Activated CD4-positive, alpha-beta T cell treated with anti-CD3 and anti-CD28 coated beads, Interleukin-2, amount 10 ng/mL, durations not matched to agents 7 days and 5 days (primary cell): Measurements from ENCODE around the gene PLEKHA7. TPM values are rescaled to one million over a fixed set of nuclear protein-coding genes. Genes with fewer than 3 reads are reported as not detected.
A peak's percentile ranks its signal among the peaks of the same experiment; 100 is the strongest.

ENCODE experiments used
- CTCF ChIA-PET: fragments of 350-600 bp; sonication (Branson Sonifier 250); formaldehyde crosslinking; loops from one replicate; lab custom pipeline; 2021; ENCODE audit warnings: antibody characterized with exemption; lab: Charles Lee
- POLR2A ChIA-PET: fragments of 350-600 bp; sonication (Branson Sonifier 250); formaldehyde crosslinking; loops from one replicate; lab custom pipeline; 2021; ENCODE audit warnings: antibody characterized with exemption; lab: Charles Lee
- DNase-seq: peaks from one replicate; pipeline ENCODE4 v3.0.0-alpha.2; 2020
- H3K27ac Mint-ChIP-seq: one replicate; pipeline ENCODE4 v1.8.0; 2021; ENCODE audit warnings: mild to moderate bottlenecking, moderate library complexity, mixed read lengths
- H3K27me3 Mint-ChIP-seq: one replicate; pipeline ENCODE4 v1.8.0; 2021; ENCODE audit warnings: mixed read lengths
- H3K36me3 Mint-ChIP-seq: one replicate; pipeline ENCODE4 v1.8.0; 2021; ENCODE audit warnings: low read depth, mixed read lengths
- H3K4me1 Mint-ChIP-seq: one replicate; pipeline ENCODE4 v1.8.0; 2021; ENCODE audit warnings: mixed read lengths
- H3K4me3 Mint-ChIP-seq: one replicate; pipeline ENCODE4 v1.8.0; 2021; ENCODE audit warnings: mild to moderate bottlenecking, moderate library complexity, mixed read lengths
- H3K9me3 Mint-ChIP-seq: one replicate; pipeline ENCODE4 v1.8.0; 2021; ENCODE audit warnings: mixed read lengths
- total RNA-seq, 2 experiments: library from RNA; stranded (reverse); gene quantifications; one replicate each; pipeline ENCODE4 v1.2.3, GENCODE V29; 2021

The PLEKHA7 gene
- total RNA-seq, 2 experiments from 2014 or later, result 3.4 to 3.5 TPM

DNA sequence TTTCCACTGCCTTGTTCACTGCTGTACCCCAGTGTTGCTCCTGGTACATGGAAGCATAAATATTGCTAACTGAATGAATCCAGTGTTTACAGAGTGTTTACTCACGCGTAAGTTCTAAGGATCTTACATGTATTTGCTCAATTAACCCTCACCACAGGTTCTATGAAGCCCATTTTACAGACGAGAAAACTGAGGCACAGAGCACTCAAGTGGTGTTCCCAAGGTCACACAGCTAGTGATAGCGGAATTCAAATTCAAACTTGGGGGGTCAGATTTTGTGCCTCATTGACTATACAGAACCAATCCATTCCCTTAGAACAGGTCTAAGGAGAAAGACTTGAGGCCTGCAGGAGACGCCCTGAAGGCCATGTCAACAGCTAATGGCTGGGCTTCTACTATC is 72.3 kb downstream of the PLEKHA7 start:
- POLR2A ChIA-PET, result no interaction called here
- no peaks in the 10 kb centered on the region for H3K36me3 Mint-ChIP-seq

DNA sequence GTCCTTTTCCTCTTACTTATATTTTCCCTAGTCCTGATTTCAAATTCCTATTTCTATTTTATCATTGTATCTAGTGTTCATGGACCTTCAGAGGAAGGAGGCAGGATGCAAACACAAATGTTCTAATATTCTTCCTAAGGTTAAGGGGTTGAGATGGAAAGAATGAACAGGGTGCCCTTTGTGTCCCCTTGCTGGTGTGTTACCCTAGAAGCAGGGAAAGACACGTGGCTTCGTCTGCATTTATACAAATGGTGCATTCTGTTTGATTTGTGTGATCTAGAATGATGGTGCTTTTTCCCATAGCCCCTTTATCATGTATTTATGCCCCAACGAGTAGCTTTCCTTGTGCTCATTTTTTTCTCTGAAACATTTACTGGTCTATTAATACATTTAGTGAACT is 76.2 kb downstream of the PLEKHA7 start:
- Mint-ChIP-seq H3K36me3 (no peaks in the 10 kb centered on the region), H3K4me1 (no peaks in the 10 kb centered on the region), H3K9me3 (no peaks in the 10 kb centered on the region), H3K27me3 (peaks cover 6% of the 10 kb centered on the region), H3K27ac (no peak overlapping the region), H3K4me3 (no peak overlapping the region)
- CTCF ChIA-PET, result no interaction called here
- DNase-seq, result no peak
- POLR2A ChIA-PET, result no interaction called here

More for the DNA sequence above, 72.3 kb downstream of the PLEKHA7 start:
- Mint-ChIP-seq H3K27me3 (peaks cover 1% of the 10 kb centered on the region), H3K27ac (no peak overlapping the region), H3K9me3 (no peaks in the 10 kb centered on the region), H3K4me1 (peaks cover 3% of the 10 kb centered on the region), H3K4me3 (no peak overlapping the region)
- CTCF ChIA-PET, result interaction anchor here (1.0 to 1.4 kb wide), 2 partner anchors 10 to 15 kb away, joined by 3 to 4 read pairs; no protein-coding TSS in a partner anchor
- no peak for DNase-seq

DNA sequence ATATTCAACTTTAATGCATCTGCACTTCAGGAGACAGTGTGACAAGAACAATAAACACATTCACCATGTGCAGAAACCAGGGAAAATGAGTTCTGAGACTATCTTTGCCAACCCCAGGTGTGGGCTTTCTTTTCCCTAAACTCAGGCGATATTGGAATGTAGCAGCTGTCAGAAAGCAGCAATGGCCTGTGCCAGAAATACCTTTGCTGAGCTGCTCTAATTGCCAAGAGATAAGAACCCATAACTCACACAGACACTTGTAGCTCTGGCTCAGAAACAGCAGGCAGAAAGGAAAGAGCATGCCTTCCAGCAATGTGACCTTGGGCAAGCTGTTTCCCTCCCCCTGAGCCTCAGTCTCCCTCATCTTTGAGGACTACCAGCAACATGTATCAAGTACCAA is 77.6 kb downstream of the PLEKHA7 start:
- ChIA-PET POLR2A (no interaction called here), CTCF (interaction anchor here (0.8 to 1.0 kb wide), 2 partner anchors 127 to 139 kb away, joined by 4 read pairs; no protein-coding TSS in a partner anchor)
- Mint-ChIP-seq H3K9me3 (no peaks in the 10 kb centered on the region), H3K4me1 (no peaks in the 10 kb centered on the region), H3K36me3 (no peaks in the 10 kb centered on the region), H3K27me3 (peaks cover 9% of the 10 kb centered on the region), H3K4me3 (no peak overlapping the region), H3K27ac (no peak overlapping the region)
- no peak for DNase-seq

DNA sequence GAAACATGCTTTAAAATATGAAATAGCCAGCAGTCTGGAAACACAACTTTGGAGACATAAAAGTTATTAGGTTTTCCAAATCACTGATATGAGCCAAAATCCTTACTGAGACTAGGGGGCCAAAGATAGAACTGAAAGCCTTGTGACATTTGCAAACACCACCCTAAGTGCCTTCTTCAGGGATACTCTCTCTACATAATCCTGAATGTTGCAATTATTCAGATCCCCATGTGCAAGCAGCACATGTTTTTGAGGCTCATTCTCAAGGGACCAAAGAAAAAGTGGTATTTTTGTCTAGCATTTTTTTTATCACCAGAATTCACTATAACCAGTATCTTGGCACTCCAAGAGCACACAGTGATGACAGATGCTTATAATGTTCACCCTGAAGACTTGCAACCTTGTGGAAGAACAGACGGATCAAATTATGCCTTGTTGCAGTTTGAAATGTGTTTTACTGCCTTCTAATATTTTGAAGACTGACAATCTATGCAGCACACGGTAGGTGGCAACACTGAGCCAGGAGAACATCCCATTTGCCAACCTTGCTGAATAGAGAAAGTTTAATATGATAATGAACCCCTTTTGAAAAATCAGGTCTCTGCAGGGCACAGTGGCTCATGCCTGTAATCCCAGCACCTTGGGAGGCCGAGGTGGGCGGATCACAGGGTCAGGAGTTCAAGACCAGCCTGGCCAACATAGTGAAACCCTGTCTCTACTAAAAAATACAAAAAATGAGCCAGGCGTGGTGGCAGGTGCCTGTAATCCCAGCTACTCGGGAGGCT is 78.5 kb downstream of the PLEKHA7 start:
- no peaks in the 10 kb centered on the region for H3K9me3 Mint-ChIP-seq
- no peaks in the 10 kb centered on the region for H3K36me3 Mint-ChIP-seq
- ChIA-PET CTCF (interaction anchor here (0.5 to 1.0 kb wide), 3 partner anchors 21 to 140 kb away, joined by 3 to 4 read pairs (median 3); no protein-coding TSS in a partner anchor), POLR2A (no interaction called here)
- no peak overlapping the region for H3K27ac Mint-ChIP-seq
- peak; percentile 41 for DNase-seq
- H3K4me3 Mint-ChIP-seq, result no peak overlapping the region
- H3K4me1 Mint-ChIP-seq, result no peaks in the 10 kb centered on the region
- peaks cover 9% of the 10 kb centered on the region for H3K27me3 Mint-ChIP-seq

DNA sequence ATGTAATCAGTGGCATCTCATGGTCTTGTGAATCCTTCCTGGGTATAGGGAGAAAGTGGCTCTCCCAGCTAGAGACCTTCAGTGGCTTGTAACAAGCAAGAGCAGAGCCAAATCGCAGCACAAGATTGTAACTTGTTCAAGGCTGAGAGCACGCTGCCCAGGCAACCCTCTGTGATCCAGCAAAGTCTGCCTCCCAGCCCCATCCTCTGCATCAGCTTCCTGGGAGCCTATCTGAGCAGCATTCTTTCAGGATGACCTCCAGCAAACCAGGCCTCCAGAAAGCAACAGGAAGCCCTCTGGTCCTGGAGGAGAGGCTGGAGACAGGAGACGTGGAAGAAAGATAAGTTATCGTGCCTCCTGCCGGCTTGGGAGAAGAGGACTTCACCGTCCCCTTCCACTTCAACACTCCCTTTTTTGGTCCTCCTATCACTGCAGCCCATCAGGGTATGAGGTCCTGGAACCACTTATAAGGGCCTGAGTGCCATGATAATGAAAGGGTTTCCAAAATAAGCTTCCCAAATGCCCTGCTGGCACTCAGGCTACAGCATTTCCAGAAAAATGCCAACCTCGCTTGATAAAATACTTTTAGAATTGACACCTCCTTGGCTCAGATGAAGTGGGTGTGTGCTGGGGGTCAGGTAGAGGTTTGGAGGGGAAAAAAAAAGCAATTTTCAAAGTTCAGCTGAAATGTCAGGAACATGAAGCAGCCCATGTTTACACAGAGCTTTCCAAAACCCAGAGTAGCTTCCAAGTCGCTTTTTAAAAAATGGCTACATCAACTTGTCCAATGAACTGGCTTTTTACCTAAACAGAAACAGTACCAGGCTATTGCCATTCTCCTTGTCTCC is 80.2 kb downstream of the PLEKHA7 start:
- Mint-ChIP-seq H3K4me3 (no peak overlapping the region), H3K27me3 (peaks cover 10% of the 10 kb centered on the region), H3K4me1 (no peaks in the 10 kb centered on the region), H3K36me3 (no peaks in the 10 kb centered on the region), H3K9me3 (no peaks in the 10 kb centered on the region), H3K27ac (no peak overlapping the region)
- no peak for DNase-seq
- ChIA-PET CTCF (no interaction called here), POLR2A (no interaction called here)

DNA sequence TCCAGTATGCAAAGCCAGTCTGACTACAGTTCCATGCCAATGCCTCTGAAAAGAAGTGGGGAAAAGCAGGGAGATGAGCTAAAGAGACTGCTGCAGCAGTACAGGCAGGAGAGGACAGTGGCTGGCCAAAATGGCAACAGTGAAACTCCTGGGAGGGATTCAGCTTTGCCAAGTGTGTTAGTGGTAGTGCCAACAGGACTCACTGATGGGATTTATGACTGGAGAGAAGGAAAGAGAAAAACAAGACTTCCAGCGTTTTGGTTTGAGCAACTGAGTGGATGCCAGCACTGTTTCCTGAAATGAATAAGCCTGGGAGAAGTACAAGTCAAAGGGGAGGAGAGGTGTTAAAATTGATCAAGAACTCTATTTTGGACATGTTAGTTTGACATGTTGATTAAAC is 80.9 kb downstream of the PLEKHA7 start:
- Mint-ChIP-seq H3K4me3 (no peak overlapping the region), H3K27me3 (peaks cover 10% of the 10 kb centered on the region), H3K4me1 (no peaks in the 10 kb centered on the region), H3K9me3 (no peaks in the 10 kb centered on the region), H3K36me3 (no peaks in the 10 kb centered on the region), H3K27ac (no peak overlapping the region)
- CTCF ChIA-PET, result no interaction called here
- no peak for DNase-seq
- POLR2A ChIA-PET, result no interaction called here

DNA sequence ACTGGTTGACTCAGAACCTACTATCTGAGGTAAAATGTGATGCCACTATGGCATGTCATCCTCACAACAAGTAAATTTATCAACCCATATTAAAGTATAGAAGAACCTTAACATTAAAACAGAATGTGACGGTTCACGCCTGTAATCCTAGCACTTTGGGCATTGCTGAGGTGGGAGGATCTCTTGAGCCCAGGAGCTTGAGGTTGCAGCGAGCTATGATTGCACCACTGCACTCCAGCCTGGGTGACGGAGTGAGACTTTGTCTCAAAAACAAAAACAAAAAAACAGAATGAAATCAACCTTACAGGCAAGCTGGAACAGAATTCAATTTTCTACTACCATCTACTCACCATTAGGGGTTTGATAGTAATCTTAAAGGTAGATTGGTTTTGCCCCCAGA is 86.2 kb downstream of the PLEKHA7 start:
- no peak for DNase-seq
- H3K4me3 Mint-ChIP-seq, result no peak overlapping the region
- no peaks in the 10 kb centered on the region for H3K9me3 Mint-ChIP-seq
- no peaks in the 10 kb centered on the region for H3K36me3 Mint-ChIP-seq
- H3K27ac Mint-ChIP-seq, result no peak overlapping the region
- ChIA-PET POLR2A (no interaction called here), CTCF (interaction anchor here (0.6 kb wide), 1 partner anchor 347 kb away, joined by 3 read pairs; no protein-coding TSS in a partner anchor)
- peaks cover 38% of the 10 kb centered on the region for H3K27me3 Mint-ChIP-seq
- H3K4me1 Mint-ChIP-seq, result peaks cover 7% of the 10 kb centered on the region

DNA sequence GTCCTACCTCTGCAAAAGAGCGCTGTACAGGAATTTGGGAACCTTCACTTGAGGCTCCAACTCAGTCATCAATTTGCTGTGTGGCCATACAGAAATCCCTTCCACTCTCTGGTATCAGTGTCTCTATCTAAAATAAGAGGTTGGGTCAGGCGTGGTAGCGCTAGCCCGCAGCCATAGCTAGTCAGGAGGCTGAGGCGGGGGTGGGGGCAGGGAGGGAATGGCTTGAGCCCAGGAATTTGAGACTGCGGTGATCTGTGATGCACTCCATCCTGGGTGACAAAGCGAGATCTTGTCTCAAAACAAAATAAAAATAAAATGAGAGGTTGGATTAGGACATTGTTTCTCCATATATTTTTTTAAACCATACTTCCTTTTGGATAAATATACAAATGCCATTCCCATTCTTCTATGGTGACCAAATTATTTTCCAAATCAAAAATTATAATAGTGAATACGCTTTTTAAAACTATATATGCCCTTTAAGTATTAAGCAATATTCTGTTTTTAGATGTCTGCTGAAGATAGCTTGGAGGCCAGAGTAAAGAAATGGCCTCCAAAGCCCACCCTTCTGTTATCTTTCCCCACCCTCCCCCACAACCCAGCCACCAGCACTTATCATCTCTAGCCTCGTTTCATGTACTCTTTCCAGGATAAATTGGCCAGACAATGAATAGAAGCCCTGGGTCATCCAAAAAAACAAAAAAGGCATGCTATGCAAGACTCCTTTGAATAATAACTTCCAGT is 87.2 kb downstream of the PLEKHA7 start:
- ChIA-PET POLR2A (no interaction called here), CTCF (no interaction called here)
- H3K4me3 Mint-ChIP-seq, result no peak overlapping the region
- no peak for DNase-seq
- H3K27ac Mint-ChIP-seq, result no peak overlapping the region
- H3K27me3 Mint-ChIP-seq, result peaks cover 44% of the 10 kb centered on the region
- no peaks in the 10 kb centered on the region for H3K9me3 Mint-ChIP-seq
- H3K4me1 Mint-ChIP-seq, result peaks cover 7% of the 10 kb centered on the region
- no peaks in the 10 kb centered on the region for H3K36me3 Mint-ChIP-seq

DNA sequence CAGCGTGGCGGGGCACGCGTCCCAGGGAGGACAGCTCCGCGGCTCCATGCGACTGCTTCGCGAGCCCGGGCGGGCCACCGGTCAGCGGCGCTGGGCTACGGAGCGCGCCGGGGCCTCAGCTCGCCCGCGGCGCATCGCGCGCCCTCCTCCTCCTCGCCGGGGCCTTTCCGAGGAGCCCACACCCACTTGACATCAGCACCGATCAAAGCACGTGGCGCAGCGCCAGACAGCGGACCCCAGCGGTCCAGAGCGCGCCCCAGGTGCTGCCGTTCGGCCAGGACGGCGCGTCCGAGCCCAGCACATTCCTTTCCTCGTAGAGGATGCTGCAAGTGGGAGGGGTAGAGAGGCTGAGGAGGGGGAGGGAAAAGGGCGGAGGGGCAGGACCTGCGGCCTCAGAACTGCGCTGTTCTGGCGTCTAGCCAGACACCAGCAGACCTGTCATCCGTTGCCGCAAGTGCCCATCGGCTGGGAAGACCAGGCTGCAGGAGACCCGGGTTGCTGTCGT is 88.6 kb downstream of the PLEKHA7 start:
- H3K27ac Mint-ChIP-seq, result no peak overlapping the region
- H3K4me3 Mint-ChIP-seq, result peak overlapping the region; percentile 60
- peaks cover 9% of the 10 kb centered on the region for H3K4me1 Mint-ChIP-seq
- peak; percentile 16 for DNase-seq
- H3K27me3 Mint-ChIP-seq, result peaks cover 52% of the 10 kb centered on the region
- no peaks in the 10 kb centered on the region for H3K36me3 Mint-ChIP-seq
- no peaks in the 10 kb centered on the region for H3K9me3 Mint-ChIP-seq
- POLR2A ChIA-PET, result no interaction called here
- CTCF ChIA-PET, result interaction anchor here (0.6 kb wide), 1 partner anchor 157 kb away, joined by 3 read pairs; no protein-coding TSS in a partner anchor

DNA sequence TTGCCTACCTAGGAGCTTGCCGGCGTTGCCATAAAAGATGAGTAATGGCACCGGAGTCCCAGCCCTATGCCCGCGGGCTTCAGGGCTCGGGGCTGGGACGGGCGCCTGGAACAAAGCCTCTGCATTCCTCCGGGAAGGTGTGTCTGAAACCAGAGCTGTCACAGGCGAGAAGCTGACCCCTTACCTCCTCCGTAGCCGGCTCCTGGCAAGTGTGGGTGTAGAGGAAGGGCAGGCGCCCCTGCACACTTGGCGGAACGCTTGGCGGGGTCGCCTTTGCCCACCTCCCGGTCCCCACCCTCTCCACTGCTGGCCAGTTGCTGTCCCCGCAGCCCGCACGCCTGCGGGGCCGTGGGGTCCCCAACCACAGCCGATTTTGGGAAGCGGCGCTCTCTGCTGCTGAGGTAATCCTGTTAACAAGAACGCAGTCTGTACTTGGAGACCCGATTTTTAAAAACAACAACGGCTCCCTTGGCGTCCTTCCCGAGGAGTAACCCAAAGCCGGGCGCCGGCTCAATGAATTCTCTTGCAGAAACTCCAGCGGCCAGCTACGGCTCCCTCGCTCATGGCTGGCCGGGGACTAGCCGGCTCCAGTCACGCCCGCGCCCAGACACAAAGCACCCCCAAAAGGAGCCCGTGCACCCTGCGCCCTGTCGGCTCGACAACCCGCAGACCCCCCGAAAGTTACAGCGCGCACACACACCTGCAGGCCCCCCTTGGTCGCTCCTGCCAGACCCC is 89.2 kb downstream of the PLEKHA7 start:
- ChIA-PET CTCF (interaction anchor here (0.8 kb wide), 1 partner anchor 15 kb away, joined by 3 read pairs; no protein-coding TSS in a partner anchor), POLR2A (no interaction called here)
- no peak overlapping the region for H3K4me3 Mint-ChIP-seq
- no peaks in the 10 kb centered on the region for H3K9me3 Mint-ChIP-seq
- H3K36me3 Mint-ChIP-seq, result no peaks in the 10 kb centered on the region
- no peak for DNase-seq
- peaks cover 52% of the 10 kb centered on the region for H3K27me3 Mint-ChIP-seq
- H3K27ac Mint-ChIP-seq, result no peak overlapping the region
- H3K4me1 Mint-ChIP-seq, result peaks cover 9% of the 10 kb centered on the region

DNA sequence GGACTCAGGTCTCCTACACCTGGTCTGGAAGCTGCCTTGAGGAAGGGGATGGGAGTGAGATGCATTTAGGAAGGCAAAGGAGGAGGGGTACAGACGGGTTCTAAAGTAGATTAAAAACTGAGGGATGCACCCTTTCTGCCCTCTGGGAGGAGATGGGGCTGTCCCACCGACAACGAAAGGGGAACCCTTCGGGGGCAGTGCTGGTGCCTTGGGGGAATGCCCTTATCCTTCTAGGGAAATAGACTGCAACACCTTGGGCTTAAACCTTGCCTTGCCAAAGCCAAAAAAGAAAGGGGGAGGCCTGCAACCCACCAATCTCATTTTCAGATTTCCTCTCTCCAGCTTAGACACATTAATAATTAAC is 89.8 kb downstream of the PLEKHA7 start:
- ChIA-PET CTCF (interaction anchor here (0.8 kb wide), 1 partner anchor 14 kb away, joined by 3 read pairs; no protein-coding TSS in a partner anchor), POLR2A (no interaction called here)
- no peak overlapping the region for H3K4me3 Mint-ChIP-seq
- DNase-seq, result no peak
- no peak overlapping the region for H3K27ac Mint-ChIP-seq
- no peaks in the 10 kb centered on the region for H3K36me3 Mint-ChIP-seq
- H3K4me1 Mint-ChIP-seq, result peaks cover 9% of the 10 kb centered on the region
- peaks cover 52% of the 10 kb centered on the region for H3K27me3 Mint-ChIP-seq
- H3K9me3 Mint-ChIP-seq, result no peaks in the 10 kb centered on the region

DNA sequence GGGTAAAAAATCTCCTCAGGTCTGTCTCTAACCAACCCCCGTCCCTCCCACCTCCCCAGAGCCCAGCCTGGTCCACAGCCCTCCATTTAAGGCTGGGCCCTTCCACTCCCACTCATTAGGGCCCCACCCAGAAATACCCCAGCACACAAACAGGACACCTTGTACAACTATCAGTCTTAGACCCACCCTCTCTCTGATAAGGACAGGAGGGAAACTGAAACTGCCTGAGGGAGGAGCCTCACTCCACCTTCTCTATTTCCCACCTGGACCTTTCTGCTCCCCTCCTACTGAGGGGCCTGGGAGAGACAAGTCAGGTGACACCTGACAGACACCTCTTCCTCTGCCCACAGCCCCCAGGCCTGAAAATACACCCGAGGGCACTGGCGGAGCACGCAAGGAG is 90.2 kb downstream of the PLEKHA7 start:
- POLR2A ChIA-PET, result no interaction called here
- CTCF ChIA-PET, result interaction anchor here (0.8 kb wide), 1 partner anchor 14 kb away, joined by 3 read pairs; no protein-coding TSS in a partner anchor
- peaks cover 9% of the 10 kb centered on the region for H3K4me1 Mint-ChIP-seq
- H3K27me3 Mint-ChIP-seq, result peaks cover 51% of the 10 kb centered on the region
- H3K36me3 Mint-ChIP-seq, result no peaks in the 10 kb centered on the region
- H3K27ac Mint-ChIP-seq, result no peak overlapping the region
- no peaks in the 10 kb centered on the region for H3K9me3 Mint-ChIP-seq
- no peak for DNase-seq
- H3K4me3 Mint-ChIP-seq, result no peak overlapping the region
